Neural crest cell (in vitro differentiated cells): ENCODE measurements around the gene GDPD4. TPM values are rescaled to one million over a fixed set of nuclear protein-coding genes. Genes with fewer than 3 reads are reported as not detected.

Experiments
- DNase-seq: peaks from one replicate; pipeline ENCODE4 v3.0.0; 2021; ENCODE audit warnings: low read depth, mixed read lengths, low spot score
- H3K27ac Mint-ChIP-seq: one replicate; pipeline ENCODE4 v1.8.0; 2021; ENCODE audit warnings: mild to moderate bottlenecking, mixed read lengths; ENCODE audit not compliant: unreplicated experiment
- H3K27me3 Mint-ChIP-seq: 2 replicates; pipeline ENCODE4 v1.8.0; 2021; ENCODE audit warnings: low read depth, mild to moderate bottlenecking, mixed read lengths
- H3K36me3 Mint-ChIP-seq: 2 replicates; pipeline ENCODE4 v1.8.0; 2021; ENCODE audit warnings: low read depth, mild to moderate bottlenecking, mixed read lengths
- H3K4me1 Mint-ChIP-seq: 2 replicates; pipeline ENCODE4 v1.8.0; 2021; ENCODE audit warnings: mixed read lengths
- H3K4me3 Mint-ChIP-seq: one replicate; pipeline ENCODE4 v1.8.0; 2021; ENCODE audit warnings: mild to moderate bottlenecking, mixed read lengths
- H3K9me3 Mint-ChIP-seq: 2 replicates; pipeline ENCODE4 v1.8.0; 2021; ENCODE audit warnings: mixed read lengths
- total RNA-seq: library from RNA; stranded (reverse); gene quantifications from 2 replicates; pipeline ENCODE4 v1.2.1, GENCODE V29; 2021
- TF ChIP-seq, protein P1 (sequence below): fragments of 200-600 bp; sonication (generic); conservative IDR thresholded peaks from 2 replicates; pipeline ENCODE4 v1.5.0; 2021; ENCODE audit warnings: antibody characterized with exemption, mild to moderate bottlenecking

Gene GDPD4
- total RNA-seq, 1 donor from 2014 or later: not detected

DNA sequence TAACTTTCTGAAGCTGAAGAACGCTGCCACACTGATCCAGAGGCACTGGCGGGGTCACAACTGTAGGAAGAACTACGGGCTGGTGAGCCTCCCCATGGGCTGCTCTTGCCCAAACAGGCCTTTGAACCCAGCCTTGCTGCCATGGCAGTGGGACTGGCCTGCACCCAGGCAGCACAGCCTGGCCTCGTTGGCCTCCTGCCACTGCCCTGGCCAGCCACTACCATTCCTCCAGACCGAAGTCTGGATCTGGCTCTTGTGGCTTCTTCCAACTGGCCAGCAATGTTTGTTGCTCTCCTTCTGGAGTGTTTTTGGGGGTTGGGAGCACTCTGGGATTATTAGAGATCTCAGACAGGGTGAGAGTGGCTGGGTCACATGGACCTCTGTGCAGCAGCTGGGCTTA, 122.4 kb downstream of the GDPD4 start:
- no peak overlapping the region for H3K4me3 Mint-ChIP-seq
- no peaks in the 10 kb centered on the region for H3K36me3 Mint-ChIP-seq
- peak overlapping the region; percentile 27 for H3K27ac Mint-ChIP-seq
- TF ChIP-seq, protein P1, sequence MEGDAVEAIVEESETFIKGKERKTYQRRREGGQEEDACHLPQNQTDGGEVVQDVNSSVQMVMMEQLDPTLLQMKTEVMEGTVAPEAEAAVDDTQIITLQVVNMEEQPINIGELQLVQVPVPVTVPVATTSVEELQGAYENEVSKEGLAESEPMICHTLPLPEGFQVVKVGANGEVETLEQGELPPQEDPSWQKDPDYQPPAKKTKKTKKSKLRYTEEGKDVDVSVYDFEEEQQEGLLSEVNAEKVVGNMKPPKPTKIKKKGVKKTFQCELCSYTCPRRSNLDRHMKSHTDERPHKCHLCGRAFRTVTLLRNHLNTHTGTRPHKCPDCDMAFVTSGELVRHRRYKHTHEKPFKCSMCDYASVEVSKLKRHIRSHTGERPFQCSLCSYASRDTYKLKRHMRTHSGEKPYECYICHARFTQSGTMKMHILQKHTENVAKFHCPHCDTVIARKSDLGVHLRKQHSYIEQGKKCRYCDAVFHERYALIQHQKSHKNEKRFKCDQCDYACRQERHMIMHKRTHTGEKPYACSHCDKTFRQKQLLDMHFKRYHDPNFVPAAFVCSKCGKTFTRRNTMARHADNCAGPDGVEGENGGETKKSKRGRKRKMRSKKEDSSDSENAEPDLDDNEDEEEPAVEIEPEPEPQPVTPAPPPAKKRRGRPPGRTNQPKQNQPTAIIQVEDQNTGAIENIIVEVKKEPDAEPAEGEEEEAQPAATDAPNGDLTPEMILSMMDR: no peak
- no peak for DNase-seq
- no peaks in the 10 kb centered on the region for H3K27me3 Mint-ChIP-seq
- peaks cover 18% of the 10 kb centered on the region for H3K4me1 Mint-ChIP-seq
- peaks cover 3% of the 10 kb centered on the region for H3K9me3 Mint-ChIP-seq

DNA sequence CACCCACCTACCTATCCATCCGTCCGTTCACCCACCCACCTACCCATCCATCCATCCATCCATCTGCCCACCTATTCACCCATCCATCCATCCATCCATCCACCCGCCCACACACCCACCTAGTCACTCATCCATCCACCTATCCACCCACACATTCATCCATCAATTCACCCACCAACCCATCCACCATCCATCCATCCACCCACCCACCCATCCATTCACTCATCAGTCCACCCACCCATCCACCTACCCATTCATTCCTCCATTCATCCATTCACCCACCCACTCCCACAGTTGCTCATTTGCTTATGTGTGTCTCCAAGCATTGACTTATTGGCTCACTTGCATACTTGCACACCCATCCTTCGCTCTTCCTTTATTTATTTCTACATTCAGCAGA, 123.3 kb downstream of the GDPD4 start:
- Mint-ChIP-seq H3K4me3 (no peak overlapping the region), H3K27me3 (no peaks in the 10 kb centered on the region), H3K27ac (no peak overlapping the region), H3K36me3 (no peaks in the 10 kb centered on the region), H3K9me3 (peaks cover 3% of the 10 kb centered on the region), H3K4me1 (peaks cover 22% of the 10 kb centered on the region)
- TF ChIP-seq, protein P1: no peak
- no peak for DNase-seq

DNA sequence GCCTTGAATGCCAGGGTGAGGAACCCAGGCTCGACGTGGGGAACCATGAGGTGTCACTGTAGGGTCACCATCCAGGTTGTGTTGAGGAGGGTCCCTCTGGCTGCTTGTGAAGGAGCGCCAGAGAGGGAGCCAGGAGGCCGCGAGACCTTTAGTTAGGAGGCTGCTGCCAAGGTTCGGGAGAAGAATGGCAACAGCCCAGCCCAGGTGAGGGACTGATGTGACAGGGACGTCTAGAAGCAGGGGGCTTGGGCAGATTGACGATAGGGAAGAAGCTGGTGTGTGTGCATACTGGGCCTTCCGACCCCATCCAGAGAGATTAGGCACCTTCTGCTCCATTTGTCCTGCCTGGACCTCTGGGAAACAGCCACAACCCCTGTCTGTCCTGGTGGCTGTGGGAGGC, 124.5 kb downstream of the GDPD4 start:
- H3K36me3 Mint-ChIP-seq: no peaks in the 10 kb centered on the region

DNA sequence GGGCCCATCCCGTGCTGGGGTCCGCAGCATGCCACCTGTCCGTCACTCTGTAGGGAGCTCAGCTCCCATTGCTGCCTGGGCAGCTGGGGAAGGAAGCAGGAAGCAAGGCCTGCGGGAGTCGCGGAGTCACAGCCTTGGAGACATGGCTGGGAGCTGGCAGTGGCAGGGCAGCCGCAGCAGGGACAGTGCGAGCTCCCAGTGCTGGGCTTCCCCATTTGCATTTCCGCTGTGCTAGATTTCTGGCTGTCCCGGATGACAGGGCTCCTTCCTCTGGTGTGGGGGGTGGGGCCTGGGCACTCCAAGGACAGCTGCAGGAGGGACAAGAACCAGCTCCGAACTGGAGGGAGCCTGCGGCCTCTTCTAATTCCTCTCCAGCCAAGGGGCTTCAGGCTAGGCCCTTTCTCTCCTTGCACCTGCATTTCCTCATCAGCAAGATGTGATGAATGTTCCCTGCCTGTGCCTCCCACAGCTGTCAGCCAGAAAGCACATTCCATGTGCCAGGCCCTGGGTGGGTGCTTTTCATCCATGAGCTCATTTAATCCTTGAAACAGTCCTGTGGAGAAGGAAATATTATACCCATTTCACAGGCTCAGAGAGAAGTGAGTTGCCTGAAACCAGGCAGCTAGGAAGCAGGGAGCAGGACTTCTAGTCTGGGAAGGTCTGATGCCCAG, 125.5 kb downstream of the GDPD4 start:
- H3K27ac Mint-ChIP-seq: peak overlapping the region; percentile 50
- peak; percentile 21 for DNase-seq
- H3K36me3 Mint-ChIP-seq: no peaks in the 10 kb centered on the region
- no peaks in the 10 kb centered on the region for H3K27me3 Mint-ChIP-seq
- peaks cover 3% of the 10 kb centered on the region for H3K9me3 Mint-ChIP-seq
- peaks cover 40% of the 10 kb centered on the region for H3K4me1 Mint-ChIP-seq
- TF ChIP-seq, protein P1: no peak
- H3K4me3 Mint-ChIP-seq: no peak overlapping the region

More for the DNA sequence above, 124.5 kb downstream of the GDPD4 start:
- Mint-ChIP-seq H3K9me3 (peaks cover 3% of the 10 kb centered on the region), H3K27me3 (no peaks in the 10 kb centered on the region), H3K27ac (no peak overlapping the region), H3K4me3 (no peak overlapping the region), H3K4me1 (peaks cover 34% of the 10 kb centered on the region)
- TF ChIP-seq, protein P1: no peak
- no peak for DNase-seq

DNA sequence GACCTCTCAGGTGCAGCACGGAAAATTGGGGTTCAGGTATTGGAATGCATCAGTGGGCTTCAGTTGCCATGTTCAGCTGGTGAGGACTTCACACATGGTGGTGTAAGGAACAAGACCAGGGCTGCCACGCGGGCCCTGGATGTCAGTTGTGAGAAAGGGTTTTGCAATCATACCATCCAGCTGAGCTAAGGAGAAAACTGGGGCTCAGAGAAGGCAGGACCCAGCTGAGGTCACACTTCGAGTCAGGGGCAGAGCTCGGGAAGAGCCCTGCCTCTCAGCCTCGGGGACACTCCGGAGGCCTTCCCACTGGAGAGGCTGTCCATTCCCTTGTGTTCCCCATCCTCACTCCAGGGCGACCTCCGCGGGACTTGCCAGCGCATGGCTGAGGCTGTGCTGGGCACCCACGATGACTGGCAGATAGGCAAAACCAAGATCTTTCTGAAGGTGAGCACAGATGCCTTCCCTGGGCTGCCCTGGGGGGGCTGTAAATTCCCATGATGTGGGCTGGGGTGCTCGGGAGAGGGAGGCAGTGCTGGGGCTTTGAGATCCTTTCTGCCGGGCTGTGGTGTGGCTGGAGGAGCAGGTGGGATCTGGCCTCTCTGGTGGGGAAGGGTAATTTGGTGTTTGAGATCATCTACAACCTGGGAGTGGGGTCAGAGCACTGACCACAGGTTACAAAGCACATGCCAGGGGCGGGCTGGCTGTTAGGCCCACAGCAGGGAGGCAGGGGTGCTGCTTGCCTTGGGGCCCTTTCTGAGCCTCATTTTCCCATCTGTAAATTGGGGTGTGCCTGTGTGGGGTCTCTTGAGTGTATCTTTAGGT, 126.3 kb downstream of the GDPD4 start:
- Mint-ChIP-seq H3K36me3 (no peaks in the 10 kb centered on the region), H3K9me3 (peaks cover 3% of the 10 kb centered on the region), H3K4me3 (no peak overlapping the region), H3K27ac (no peak overlapping the region), H3K27me3 (no peaks in the 10 kb centered on the region), H3K4me1 (peaks cover 40% of the 10 kb centered on the region)
- no peak for DNase-seq
- TF ChIP-seq, protein P1: no peak
